Measurements from ENCODE around the gene TLK1. TPM values are rescaled to one million over a fixed set of nuclear protein-coding genes. Genes with fewer than 3 reads are reported as not detected.

Gene TLK1
- total and polyA plus RNA-seq, 9 donors, result 15.9 to 77.4 (median 61.7) TPM

- DNase-seq, result no peak
- TF ChIP-seq CTCF (IDR thresholded peaks at IDR 0.05), result no peak
- no peak for TF ChIP-seq EP300 (IDR thresholded peaks at IDR 0.05)
- no peaks in the 10 kb centered on the region for H3K9me3 ChIP-seq
- intact Hi-C loops (cut with DNase I), result no loop called here
- H3K27me3 ChIP-seq, result no peaks in the 10 kb centered on the region
- no peak overlapping the region for H3K27ac ChIP-seq
- no peaks in the 10 kb centered on the region for H3K36me3 ChIP-seq
- 85 to 90% (median 87%) methylated on average over 4 of the region's 4 CpGs for WGBS, 3 donors
- peaks cover 3% of the 10 kb centered on the region for H3K4me1 ChIP-seq (ENCODE audit: insufficient read depth)
- H3K4me3 ChIP-seq, result no peak overlapping the region
Measured at GRCh38 chr2:171136024-171136423, 24.7 kb downstream of the TLK1 start.

- Histone ChIP-seq H3K27ac (no peak overlapping the region), H3K27me3 (no peaks in the 10 kb centered on the region), H3K4me1 (ENCODE audit: insufficient read depth) (peaks cover 3% of the 10 kb centered on the region), H3K4me3 (no peak overlapping the region), H3K36me3 (no peaks in the 10 kb centered on the region), H3K9me3 (no peaks in the 10 kb centered on the region)
- TF ChIP-seq CTCF (IDR thresholded peaks at IDR 0.05), result no peak
- no peak for TF ChIP-seq POLR2A (IDR thresholded peaks at IDR 0.05)
- TF ChIP-seq EP300 (IDR thresholded peaks at IDR 0.05), result no peak
- DNase-seq, result no peak
- intact Hi-C loops (cut with DNase I), result no loop called here
- WGBS, 3 donors, result 88 to 94% (median 92%) methylated on average over 4 of the region's 4 CpGs
Measured at GRCh38 chr2:171134624-171135230, 26.0 kb downstream of the TLK1 start.

DNA sequence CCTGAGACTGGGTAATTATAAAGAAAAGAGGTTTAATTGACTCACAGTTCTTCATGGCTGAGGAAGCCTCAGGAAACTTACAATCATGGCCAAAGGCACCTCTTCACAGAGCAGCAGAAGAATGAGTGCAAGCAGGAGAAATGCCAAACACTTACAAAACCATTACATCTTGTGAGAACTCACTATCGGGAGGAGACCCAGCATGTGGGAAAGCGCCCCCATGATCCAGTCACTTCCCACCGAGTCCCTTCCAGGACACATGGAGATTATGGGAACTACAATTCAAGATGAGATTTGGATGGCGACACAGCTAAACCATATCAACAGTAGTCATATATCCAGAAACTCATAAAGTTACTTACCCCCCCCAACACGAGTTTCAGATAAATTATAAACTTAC is 28.6 kb downstream of the TLK1 start:
- TF ChIP-seq CTCF (IDR thresholded peaks at IDR 0.05) (no peak), POLR2A (IDR thresholded peaks at IDR 0.05) (no peak), EP300 (IDR thresholded peaks at IDR 0.05) (no peak)
- Histone ChIP-seq H3K4me1 (ENCODE audit: insufficient read depth) (peaks cover 3% of the 10 kb centered on the region), H3K27ac (no peak overlapping the region), H3K4me3 (no peak overlapping the region), H3K9me3 (no peaks in the 10 kb centered on the region), H3K27me3 (no peaks in the 10 kb centered on the region), H3K36me3 (no peaks in the 10 kb centered on the region)
- DNase-seq, result no peak
- 89 to 92% (median 90%) methylated on average over 5 of the region's 5 CpGs for WGBS, 3 donors
- intact Hi-C loops (cut with DNase I), result no loop called here

DNA sequence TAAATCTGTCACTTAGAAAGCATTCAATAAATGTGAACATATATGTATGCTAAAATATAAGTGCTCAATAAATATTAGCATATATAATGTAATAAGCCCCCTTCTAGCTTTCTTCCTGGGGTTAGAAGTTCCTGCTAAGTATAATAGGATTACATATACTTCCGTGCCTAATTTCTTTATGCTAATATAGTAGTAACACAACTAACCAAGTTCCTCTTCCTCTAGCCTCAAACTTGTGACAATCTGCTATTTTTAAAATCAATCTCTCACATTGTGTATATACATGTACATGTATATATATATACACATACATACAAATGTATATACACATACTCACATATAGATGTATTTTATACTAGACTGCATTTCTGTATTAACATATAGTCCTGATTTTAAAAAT is 32.2 kb downstream of the TLK1 start:
- no peak for TF ChIP-seq EP300 (IDR thresholded peaks at IDR 0.05)
- no peak for TF ChIP-seq CTCF (IDR thresholded peaks at IDR 0.05)
- no peak for TF ChIP-seq POLR2A (IDR thresholded peaks at IDR 0.05)
- Histone ChIP-seq H3K27ac (no peak overlapping the region), H3K36me3 (no peaks in the 10 kb centered on the region), H3K9me3 (no peaks in the 10 kb centered on the region), H3K27me3 (no peaks in the 10 kb centered on the region), H3K4me1 (ENCODE audit: insufficient read depth) (peaks cover 3% of the 10 kb centered on the region), H3K4me3 (no peak overlapping the region)
- 84 to 87% (median 84%) methylated on average over 1 of the region's 1 CpG for WGBS, 3 donors
- no peak for DNase-seq
- intact Hi-C loops (cut with DNase I), result no loop called here
